HG02970 (cell line): ENCODE data around the gene TSPAN3.

Experiments used
- ATAC-seq: cut with Tn5 transposase; IDR thresholded peaks from one replicate; pipeline ENCODE4 v1.9.1; 2021; ENCODE audit warnings: mild to moderate bottlenecking, moderate library complexity, moderate number of reproducible peaks; ENCODE audit not compliant: unreplicated experiment, low FRiP score

The TSPAN3 gene

GRCh38 chr15:77085297-77085696, 14.4 kb upstream of the TSPAN3 start:
- no peak for ATAC-seq

- no peak for ATAC-seq
Measured at GRCh38 chr15:77084436-77084835, 13.5 kb upstream of the TSPAN3 start.

GRCh38 chr15:77083381-77084160, 12.7 kb upstream of the TSPAN3 start:
- ATAC-seq, result no peak

GRCh38 chr15:77081971-77082370, 11.1 kb upstream of the TSPAN3 start:
- no peak for ATAC-seq

GRCh38 chr15:77076323-77076915, 5.5 kb upstream of the TSPAN3 start:
- ATAC-seq, result no peak

GRCh38 chr15:77075528-77075927, 4.6 kb upstream of the TSPAN3 start:
- ATAC-seq, result no peak

- ATAC-seq, result no peak
Measured at GRCh38 chr15:77074350-77074749, 3.4 kb upstream of the TSPAN3 start.

GRCh38 chr15:77071305-77072223, 655 bp upstream of the TSPAN3 start:
- no peak for ATAC-seq

- ATAC-seq, result no peak
Measured at GRCh38 chr15:77070180-77070494, 772 bp downstream of the TSPAN3 start.

- ATAC-seq, result no peak
Measured at GRCh38 chr15:77069521-77070121, 1.3 kb downstream of the TSPAN3 start.

- no peak for ATAC-seq
Measured at GRCh38 chr15:77068633-77069032, 2.3 kb downstream of the TSPAN3 start.

GRCh38 chr15:77067691-77068367, 3.1 kb downstream of the TSPAN3 start:
- no peak for ATAC-seq

GRCh38 chr15:77066971-77067690, 3.8 kb downstream of the TSPAN3 start:
- ATAC-seq, result no peak

GRCh38 chr15:77064539-77065308, 6.2 kb downstream of the TSPAN3 start:
- no peak for ATAC-seq

- ATAC-seq, result no peak
Measured at GRCh38 chr15:77064063-77064462, 6.8 kb downstream of the TSPAN3 start.

- ATAC-seq, result no peak
Measured at GRCh38 chr15:77063249-77063648, 7.7 kb downstream of the TSPAN3 start.

- no peak for ATAC-seq
Measured at GRCh38 chr15:77060546-77060945, 10.4 kb downstream of the TSPAN3 start.

GRCh38 chr15:77059786-77060361, 11.0 kb downstream of the TSPAN3 start:
- no peak for ATAC-seq

GRCh38 chr15:77058468-77058867, 12.4 kb downstream of the TSPAN3 start:
- ATAC-seq, result no peak
